ENCODE data around the gene SDHAF3.
"Not testable (repeated sequence)": the region's sequence is repeated elsewhere in the genome, so short reads cannot be mapped to it uniquely, and the experiment has no call there.

- TF ChIP-seq CTCF (IDR thresholded peaks at IDR 0.05; ENCODE audit: low read depth, low read length, missing input control); RAD21 (IDR thresholded peaks at IDR 0.05); NR2F2 (IDR thresholded peaks at IDR 0.05); SP1 (IDR thresholded peaks at IDR 0.05); JUND (IDR thresholded peaks at IDR 0.05); TAF1 (conservative IDR thresholded peaks at IDR 0.05): not testable (repeated sequence)
Observed at GRCh38 chr7:97161609-97162008, 44.1 kb downstream of the SDHAF3 start.
